ENCODE measurements around the gene SCPEP1. TPM values are rescaled to one million over a fixed set of nuclear protein-coding genes. Genes with fewer than 3 reads are reported as not detected.

The SCPEP1 gene
- total and polyA plus RNA-seq, 2 of the 13 experiments (the other 11 are each of a cell fraction or from before 2014, with no cell fraction given) = 24.3 to 27.3 TPM

DNA sequence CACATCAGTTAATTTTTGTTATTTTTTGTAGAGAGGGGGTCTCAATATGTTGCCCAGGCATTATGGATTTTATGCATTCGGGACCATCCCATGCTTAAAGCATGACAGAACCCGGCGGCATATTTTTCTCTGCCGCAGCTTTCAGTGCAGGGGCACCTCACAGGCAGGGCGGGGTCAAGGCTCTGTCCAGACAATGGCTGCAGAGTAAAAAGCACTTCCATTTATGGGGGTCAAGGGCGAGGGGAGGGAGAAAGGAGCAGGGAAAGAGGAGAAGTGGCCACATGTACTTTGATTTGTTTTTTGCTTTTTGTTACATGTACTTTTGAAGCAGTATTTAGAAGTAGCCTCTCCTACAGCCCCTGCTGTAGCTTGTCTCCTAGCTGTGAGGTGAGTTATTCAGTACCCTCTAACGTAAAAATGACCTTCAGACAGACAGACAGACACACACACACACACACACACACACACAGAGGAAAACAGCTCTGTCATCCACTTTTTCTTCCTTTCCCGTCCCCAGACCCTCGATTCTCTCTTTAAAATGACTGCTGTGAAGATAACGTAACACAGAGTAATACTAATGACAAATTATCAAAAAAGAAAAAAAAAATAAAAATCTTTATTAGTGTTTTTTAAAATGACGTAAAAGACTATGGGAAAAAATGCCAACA lies 856 bp upstream of the SCPEP1 start (continued):
- no peak for TF ChIP-seq JDP2 (CRISPR knock-in tag; IDR thresholded peaks at IDR 0.05; ENCODE audit: borderline replicate concordance)
- no peak for TF ChIP-seq FOXM1 (CRISPR knock-in tag; IDR thresholded peaks at IDR 0.05)
- peak; percentile 70 for TF ChIP-seq SOX5 (CRISPR knock-in tag; IDR thresholded peaks at IDR 0.05; ENCODE audit: borderline replicate concordance)
- peak; percentile 36; the same call in 1 of the 2 replicates for TF ChIP-seq TBX2 (CRISPR knock-in tag; IDR thresholded peaks at IDR 0.05; ENCODE audit: borderline replicate concordance)
- TF ChIP-seq, protein P1, sequence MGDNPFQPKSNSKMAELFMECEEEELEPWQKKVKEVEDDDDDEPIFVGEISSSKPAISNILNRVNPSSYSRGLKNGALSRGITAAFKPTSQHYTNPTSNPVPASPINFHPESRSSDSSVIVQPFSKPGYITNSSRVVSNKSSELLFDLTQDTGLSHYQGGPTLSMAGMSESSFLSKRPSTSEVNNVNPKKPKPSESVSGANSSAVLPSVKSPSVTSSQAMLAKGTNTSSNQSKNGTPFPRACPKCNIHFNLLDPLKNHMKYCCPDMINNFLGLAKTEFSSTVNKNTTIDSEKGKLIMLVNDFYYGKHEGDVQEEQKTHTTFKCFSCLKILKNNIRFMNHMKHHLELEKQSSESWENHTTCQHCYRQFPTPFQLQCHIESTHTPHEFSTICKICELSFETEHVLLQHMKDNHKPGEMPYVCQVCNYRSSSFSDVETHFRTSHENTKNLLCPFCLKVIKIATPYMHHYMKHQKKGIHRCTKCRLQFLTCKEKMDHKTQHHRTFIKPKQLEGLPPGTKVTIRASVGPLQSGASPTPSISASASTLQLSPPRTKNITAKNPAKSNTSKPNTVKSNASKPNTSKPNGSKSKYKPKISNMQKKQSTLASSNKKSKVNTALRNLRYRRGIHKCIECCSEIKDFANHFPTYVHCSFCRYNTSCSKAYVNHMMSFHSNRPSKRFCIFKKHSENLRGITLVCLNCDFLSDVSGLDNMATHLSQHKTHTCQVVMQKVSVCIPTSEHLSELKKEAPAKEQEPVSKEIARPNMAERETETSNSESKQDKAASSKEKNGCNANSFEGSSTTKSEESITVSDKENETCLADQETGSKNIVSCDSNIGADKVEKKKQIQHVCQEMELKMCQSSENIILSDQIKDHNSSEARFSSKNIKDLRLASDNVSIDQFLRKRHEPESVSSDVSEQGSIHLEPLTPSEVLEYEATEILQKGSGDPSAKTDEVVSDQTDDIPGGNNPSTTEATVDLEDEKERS (CRISPR knock-in tag; IDR thresholded peaks at IDR 0.05) = no peak
- no peak for TF ChIP-seq KLF15 (CRISPR knock-in tag; IDR thresholded peaks at IDR 0.05; ENCODE audit: borderline replicate concordance)
- no peak for TF ChIP-seq GATA4 (IDR thresholded peaks at IDR 0.05; ENCODE audit: borderline replicate concordance, low read depth)
- TF ChIP-seq, protein P2, sequence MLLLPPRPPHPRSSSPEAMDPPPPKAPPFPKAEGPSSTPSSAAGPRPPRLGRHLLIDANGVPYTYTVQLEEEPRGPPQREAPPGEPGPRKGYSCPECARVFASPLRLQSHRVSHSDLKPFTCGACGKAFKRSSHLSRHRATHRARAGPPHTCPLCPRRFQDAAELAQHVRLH (CRISPR knock-in tag; IDR thresholded peaks at IDR 0.05; ENCODE audit: borderline replicate concordance, low read depth) = 0 out of 2 replicates have a peak, but pooled peaks have one; percentile 16
- no peak for TF ChIP-seq ZKSCAN1 (IDR thresholded peaks at IDR 0.05; ENCODE audit: low read length)
- TF ChIP-seq ZNF775 (CRISPR knock-in tag; IDR thresholded peaks at IDR 0.05; ENCODE audit: borderline replicate concordance) = no peak
- no peak for TF ChIP-seq ZNF570 (CRISPR knock-in tag; IDR thresholded peaks at IDR 0.05; ENCODE audit: borderline replicate concordance)
- TF ChIP-seq ZNF138 (CRISPR knock-in tag; IDR thresholded peaks at IDR 0.05; ENCODE audit: low read depth) = no peak
- TF ChIP-seq HNF4G (IDR thresholded peaks at IDR 0.05; ENCODE audit: borderline replicate concordance, low read depth, low read length) = no peak; the same call in 1 of the 2 replicates
- no peak for TF ChIP-seq HNF4G (CRISPR knock-in tag; IDR thresholded peaks at IDR 0.05; ENCODE audit: borderline replicate concordance, low read depth)
- no peak for TF ChIP-seq SMYD3 (CRISPR knock-in tag; IDR thresholded peaks at IDR 0.05)
- no peak for TF ChIP-seq ZNF274 (CRISPR knock-in tag; IDR thresholded peaks at IDR 0.05)
- TF ChIP-seq RAD21 (CRISPR knock-in tag; IDR thresholded peaks at IDR 0.05) = no peak
- TF ChIP-seq ZNF430 (CRISPR knock-in tag; IDR thresholded peaks at IDR 0.05) = no peak
- 0 out of 2 replicates have a peak, but pooled peaks have one; percentile 30 for TF ChIP-seq NR2F2 (IDR thresholded peaks at IDR 0.05; ENCODE audit: borderline replicate concordance, low read depth)
- TF ChIP-seq DNMT3B (CRISPR knock-in tag; conservative IDR thresholded peaks at IDR 0.05) = no peak
- TF ChIP-seq, protein P3, sequence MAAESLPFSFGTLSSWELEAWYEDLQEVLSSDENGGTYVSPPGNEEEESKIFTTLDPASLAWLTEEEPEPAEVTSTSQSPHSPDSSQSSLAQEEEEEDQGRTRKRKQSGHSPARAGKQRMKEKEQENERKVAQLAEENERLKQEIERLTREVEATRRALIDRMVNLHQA (CRISPR knock-in tag; IDR thresholded peaks at IDR 0.05) = no peak
- TF ChIP-seq, protein P4, sequence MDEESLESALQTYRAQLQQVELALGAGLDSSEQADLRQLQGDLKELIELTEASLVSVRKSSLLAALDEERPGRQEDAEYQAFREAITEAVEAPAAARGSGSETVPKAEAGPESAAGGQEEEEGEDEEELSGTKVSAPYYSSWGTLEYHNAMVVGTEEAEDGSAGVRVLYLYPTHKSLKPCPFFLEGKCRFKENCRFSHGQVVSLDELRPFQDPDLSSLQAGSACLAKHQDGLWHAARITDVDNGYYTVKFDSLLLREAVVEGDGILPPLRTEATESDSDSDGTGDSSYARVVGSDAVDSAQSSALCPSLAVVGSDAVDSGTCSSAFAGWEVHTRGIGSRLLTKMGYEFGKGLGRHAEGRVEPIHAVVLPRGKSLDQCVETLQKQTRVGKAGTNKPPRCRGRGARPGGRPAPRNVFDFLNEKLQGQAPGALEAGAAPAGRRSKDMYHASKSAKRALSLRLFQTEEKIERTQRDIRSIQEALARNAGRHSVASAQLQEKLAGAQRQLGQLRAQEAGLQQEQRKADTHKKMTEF (CRISPR knock-in tag; IDR thresholded peaks at IDR 0.05) = no peak
- TF ChIP-seq, protein P5, sequence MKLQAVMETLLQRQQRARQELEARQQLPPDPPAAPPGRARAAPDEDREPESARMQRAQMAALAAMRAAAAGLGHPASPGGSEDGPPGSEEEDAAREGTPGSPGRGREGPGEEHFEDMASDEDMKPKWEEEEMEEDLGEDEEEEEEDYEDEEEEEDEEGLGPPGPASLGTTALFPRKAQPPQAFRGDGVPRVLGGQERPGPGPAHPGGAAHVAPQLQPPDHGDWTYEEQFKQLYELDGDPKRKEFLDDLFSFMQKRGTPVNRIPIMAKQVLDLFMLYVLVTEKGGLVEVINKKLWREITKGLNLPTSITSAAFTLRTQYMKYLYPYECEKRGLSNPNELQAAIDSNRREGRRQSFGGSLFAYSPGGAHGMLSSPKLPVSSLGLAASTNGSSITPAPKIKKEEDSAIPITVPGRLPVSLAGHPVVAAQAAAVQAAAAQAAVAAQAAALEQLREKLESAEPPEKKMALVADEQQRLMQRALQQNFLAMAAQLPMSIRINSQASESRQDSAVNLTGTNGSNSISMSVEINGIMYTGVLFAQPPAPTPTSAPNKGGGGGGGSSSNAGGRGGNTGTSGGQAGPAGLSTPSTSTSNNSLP (IDR thresholded peaks at IDR 0.05; ENCODE audit: low read depth, low read length) = no peak
- TF ChIP-seq TEAD3 (CRISPR knock-in tag; optimal IDR thresholded peaks at IDR 0.05; ENCODE audit: borderline replicate concordance) = peak; percentile 8
- peak; percentile 64 for TF ChIP-seq RARA (CRISPR knock-in tag; IDR thresholded peaks at IDR 0.05)
